IgD-negative memory B cell (primary cell): ENCODE measurements around the gene CUEDC2. TPM values are rescaled to one million over a fixed set of nuclear protein-coding genes. Genes with fewer than 3 reads are reported as not detected.

Experiments
- polyA plus RNA-seq: library from polyadenylated mRNA; unstranded; fragments of 300-500 nt; fragmentation: Illumina TruSeq; gene quantifications from one replicate; pipeline ENCODE4 v1.2.3, GENCODE V29; 2021

CUEDC2 gene
- polyA plus RNA-seq, 1 donor from 2014 or later: 51.8 TPM

Other genes starting within 250 kb of the CUEDC2 start
- gene ELOVL3, start 206.3 kb downstream of the CUEDC2 start, polyA plus RNA-seq: not detected
- not detected for gene PITX3, start 191.1 kb downstream of the CUEDC2 start, polyA plus RNA-seq
- gene GBF1, start 187.0 kb downstream of the CUEDC2 start, polyA plus RNA-seq: 12.6 TPM
- 42.8 TPM for gene NFKB2, start 36.9 kb downstream of the CUEDC2 start, polyA plus RNA-seq
- 2.8 TPM for gene PSD, start 13.8 kb downstream of the CUEDC2 start, polyA plus RNA-seq
- gene FBXL15, start 11.7 kb downstream of the CUEDC2 start, polyA plus RNA-seq: 40.5 TPM
- 0.70 TPM for gene C10orf95, start 19.0 kb upstream of the CUEDC2 start, polyA plus RNA-seq
- 53.4 TPM for gene ACTR1A, start 70.1 kb upstream of the CUEDC2 start, polyA plus RNA-seq
- 5.0 TPM for gene SUFU, start 71.4 kb upstream of the CUEDC2 start, polyA plus RNA-seq
- 71.5 TPM for gene TRIM8, start 211.9 kb upstream of the CUEDC2 start, polyA plus RNA-seq